SK-N-SH (cell line): ENCODE results near the gene RBM19. TPM values are rescaled to one million over a fixed set of nuclear protein-coding genes. Genes with fewer than 3 reads are reported as not detected.

Source experiments
- CTCF ChIA-PET: fragments of 300-600, 350-600 bp; formaldehyde crosslinking; extraction: SDS; loops from one replicate; lab custom pipeline; 2021; lab: Yijun Ruan, JAX
- POLR2A ChIA-PET: fragments of 350-600 bp; sonication (Branson Sonifier 250); formaldehyde crosslinking; extraction: SDS; loops from one replicate; lab custom pipeline; 2020; ENCODE audit warnings: antibody characterized with exemption, inconsistent platforms; lab: Yijun Ruan, JAX
- DNase-seq: peaks from one replicate; pipeline ENCODE4 v3.0.0; 2012
- H2AFZ ChIP-seq: fragments of 200-600 bp; sonication (generic); 2 replicates; pipeline ENCODE4 v1.8.1; 2016; ENCODE audit warnings: antibody characterized with exemption, mild to moderate bottlenecking, low read depth
- H3F3A ChIP-seq: fragments of 200-600 bp; sonication (generic); replicated peaks from 2 replicates; pipeline ENCODE3; 2016; ENCODE audit warnings: antibody characterized with exemption, mild to moderate bottlenecking; ENCODE audit not compliant: insufficient read depth
- H3K27ac ChIP-seq, 2 experiments: fragments of 200-500 bp in 1 of 2; fragments of 200-600 bp in 1 of 2; sonication (Bioruptor generic) in 1 of 2; sonication (generic), shearing (Covaris generic) in 1 of 2; 2 replicates each; pipeline versions ENCODE4 v1.5.1 to v1.6.1; 2014 to 2016; ENCODE audit warnings: low read depth in 2 of 2, inconsistent platforms in 1 of 2, low read length in 1 of 2, mild to moderate bottlenecking in 1 of 2, mixed read lengths in 1 of 2
- H3K27me3 ChIP-seq: fragments of 200-600 bp; sonication (generic), shearing (Covaris generic); 2 replicates; pipeline ENCODE4 v1.6.1; 2016; ENCODE audit warnings: mixed run types; ENCODE audit not compliant: insufficient read depth
- H3K36me3 ChIP-seq, 2 experiments: fragments of 200-500 bp in 1 of 2; fragments of 200-600 bp in 1 of 2; sonication (Bioruptor generic) in 1 of 2; sonication (generic) in 1 of 2; replicated peaks in 1 of 2; 2 replicates each; pipeline versions ENCODE3 to v1.5.1; 2014 to 2016; ENCODE audit warnings: low read length in 1 of 2, mild to moderate bottlenecking in 1 of 2; ENCODE audit not compliant: insufficient read depth in 2 of 2, control insufficient read depth in 1 of 2
- H3K4me1 ChIP-seq, 2 experiments: fragments of 200-500 bp in 1 of 2; fragments of 200-600 bp in 1 of 2; sonication (Bioruptor generic) in 1 of 2; sonication (generic), shearing (Covaris generic) in 1 of 2; 2 replicates each; pipeline versions ENCODE4 v1.5.1 to v1.6.1; 2014 to 2016; ENCODE audit warnings: low read depth in 1 of 2, low read length in 1 of 2, mixed run types in 1 of 2; ENCODE audit not compliant: insufficient read depth in 2 of 2, control insufficient read depth in 1 of 2
- H3K4me2 ChIP-seq: fragments of 200-600 bp; sonication (generic), shearing (Covaris generic); 2 replicates; pipeline ENCODE4 v1.6.1; 2017; ENCODE audit warnings: mixed run types
- H3K4me3 ChIP-seq, 2 experiments: fragments of 200-500 bp in 1 of 2; fragments of 200-600 bp in 1 of 2; sonication (Bioruptor generic) in 1 of 2; sonication (generic), shearing (Covaris generic) in 1 of 2; 2 replicates each; pipeline versions ENCODE4 v1.5.1 to v1.8.1; 2014 to 2016; ENCODE audit warnings: low read depth in 2 of 2, inconsistent platforms in 1 of 2, low read length in 1 of 2, mild to moderate bottlenecking in 1 of 2, mixed read lengths in 1 of 2, moderate library complexity in 1 of 2
- H3K79me2 ChIP-seq: fragments of 200-600 bp; sonication (generic); 2 replicates; pipeline ENCODE4 v1.8.1; 2017; ENCODE audit warnings: mild to moderate bottlenecking; ENCODE audit not compliant: insufficient read depth
- H3K9ac ChIP-seq: fragments of 200-600 bp; sonication (generic); 2 replicates; pipeline ENCODE4 v1.6.1; 2017; ENCODE audit warnings: mixed run types
- H3K9me2 ChIP-seq: fragments of 200-600 bp; sonication (generic); 2 replicates; pipeline ENCODE4 v1.6.1; 2017; ENCODE audit warnings: mixed run types
- H3K9me3 ChIP-seq: fragments of 200-600 bp; sonication (generic); 2 replicates; pipeline ENCODE4 v1.6.1; 2017; ENCODE audit warnings: mixed run types, mild to moderate bottlenecking, moderate library complexity
- H4K20me1 ChIP-seq: fragments of 200-600 bp; sonication (generic); 2 replicates; pipeline ENCODE4 v1.6.1; 2017; ENCODE audit warnings: mild to moderate bottlenecking, mixed run types; ENCODE audit not compliant: insufficient read depth
- CHD2 ChIP-seq: fragments of 150-350 bp; IDR thresholded peaks from 2 replicates; pipeline ENCODE4 v1.6.1; 2018; ENCODE audit warnings: low read length; ENCODE audit not compliant: partially characterized antibody
- CTCF ChIP-seq: fragments of 200-600 bp; sonication (generic); IDR thresholded peaks from 2 replicates; pipeline ENCODE4 v1.6.1; 2017; ENCODE audit warnings: antibody characterized with exemption, mild to moderate bottlenecking, moderate library complexity
- ELF1 ChIP-seq: IDR thresholded peaks from 2 replicates; pipeline ENCODE4 v1.4.0; 2012
- FOXM1 ChIP-seq: IDR thresholded peaks from 2 replicates; pipeline ENCODE4 v1.4.0; 2012; ENCODE audit warnings: low read depth, mild to moderate bottlenecking
- GABPA ChIP-seq: IDR thresholded peaks from 2 replicates; pipeline ENCODE4 v1.4.0; 2012; ENCODE audit warnings: low read depth, mild to moderate bottlenecking
- MEF2A ChIP-seq: IDR thresholded peaks from 2 replicates; pipeline ENCODE4 v1.4.0; 2012; ENCODE audit warnings: low read depth, borderline replicate concordance
- NFIC ChIP-seq: IDR thresholded peaks from 2 replicates; pipeline ENCODE4 v1.4.0; 2012; ENCODE audit warnings: borderline replicate concordance
- RAD21 ChIP-seq: IDR thresholded peaks from 2 replicates; pipeline ENCODE4 v1.6.1; 2012; ENCODE audit warnings: mild to moderate bottlenecking, low read length
- RCOR1 ChIP-seq: fragments of 150-350 bp; IDR thresholded peaks from 2 replicates; pipeline ENCODE4 v1.6.1; 2017; ENCODE audit warnings: antibody characterized with exemption, low read length
- RXRA ChIP-seq: IDR thresholded peaks from 2 replicates; pipeline ENCODE4 v1.4.0; 2012; ENCODE audit warnings: low read depth, mild to moderate bottlenecking, borderline replicate concordance
- SMC3 ChIP-seq: IDR thresholded peaks from 2 replicates; pipeline ENCODE4 v1.6.1; 2012; ENCODE audit warnings: low read depth, low read length, improper control_type of control experiment
- TAF1 ChIP-seq: IDR thresholded peaks from 2 replicates; pipeline ENCODE4 v1.6.1; 2012; ENCODE audit warnings: low read depth, mild to moderate bottlenecking, low read length, moderate library complexity, borderline replicate concordance
- TCF12 ChIP-seq: IDR thresholded peaks from 2 replicates; pipeline ENCODE4 v1.4.0; 2012
- TEAD4 ChIP-seq: IDR thresholded peaks from 2 replicates; pipeline ENCODE4 v1.4.0; 2012; ENCODE audit warnings: mild to moderate bottlenecking, borderline replicate concordance; ENCODE audit not compliant: insufficient read depth
- YY1 ChIP-seq: IDR thresholded peaks from 2 replicates; pipeline ENCODE4 v1.4.0; 2012; ENCODE audit warnings: low read depth, mild to moderate bottlenecking
- WGBS: methylation state at CpG from one replicate; pipeline ENCODE4 v1.1.6; 2017; ENCODE audit warnings: low lambda C conversion rate; 5-methylcytosine and 5-hydroxymethylcytosine counted together
- polyA plus RNA-seq, 3 experiments: library from polyadenylated mRNA; depleted of rRNA; stranded (reverse); fragments of >200 nt; gene quantifications; 2 replicates each; pipeline ENCODE4 v1.2.3, GENCODE V29; 2012
- TF ChIP-seq, protein P1 (sequence below): IDR thresholded peaks from 2 replicates; pipeline ENCODE4 v1.6.1; 2012; ENCODE audit warnings: mild to moderate bottlenecking, low read depth, low read length, moderate library complexity
- TF ChIP-seq, protein P2 (sequence below): fragments of 150-350 bp; IDR thresholded peaks from 2 replicates; pipeline ENCODE4 v1.6.1; 2017; ENCODE audit warnings: antibody characterized with exemption, low read length, low read depth, borderline replicate concordance
- TF ChIP-seq, protein P3 (sequence below): IDR thresholded peaks from 2 replicates; pipeline ENCODE4 v1.4.0; 2012; ENCODE audit warnings: low read depth
- TF ChIP-seq, protein P4 (sequence below): IDR thresholded peaks from 2 replicates; pipeline ENCODE4 v1.4.0; 2012; ENCODE audit warnings: low read depth, borderline replicate concordance

Gene RBM19
- polyA plus RNA-seq, 1 of the 3 experiments (the other 2 are of a cell fraction), result 16.6 TPM

DNA sequence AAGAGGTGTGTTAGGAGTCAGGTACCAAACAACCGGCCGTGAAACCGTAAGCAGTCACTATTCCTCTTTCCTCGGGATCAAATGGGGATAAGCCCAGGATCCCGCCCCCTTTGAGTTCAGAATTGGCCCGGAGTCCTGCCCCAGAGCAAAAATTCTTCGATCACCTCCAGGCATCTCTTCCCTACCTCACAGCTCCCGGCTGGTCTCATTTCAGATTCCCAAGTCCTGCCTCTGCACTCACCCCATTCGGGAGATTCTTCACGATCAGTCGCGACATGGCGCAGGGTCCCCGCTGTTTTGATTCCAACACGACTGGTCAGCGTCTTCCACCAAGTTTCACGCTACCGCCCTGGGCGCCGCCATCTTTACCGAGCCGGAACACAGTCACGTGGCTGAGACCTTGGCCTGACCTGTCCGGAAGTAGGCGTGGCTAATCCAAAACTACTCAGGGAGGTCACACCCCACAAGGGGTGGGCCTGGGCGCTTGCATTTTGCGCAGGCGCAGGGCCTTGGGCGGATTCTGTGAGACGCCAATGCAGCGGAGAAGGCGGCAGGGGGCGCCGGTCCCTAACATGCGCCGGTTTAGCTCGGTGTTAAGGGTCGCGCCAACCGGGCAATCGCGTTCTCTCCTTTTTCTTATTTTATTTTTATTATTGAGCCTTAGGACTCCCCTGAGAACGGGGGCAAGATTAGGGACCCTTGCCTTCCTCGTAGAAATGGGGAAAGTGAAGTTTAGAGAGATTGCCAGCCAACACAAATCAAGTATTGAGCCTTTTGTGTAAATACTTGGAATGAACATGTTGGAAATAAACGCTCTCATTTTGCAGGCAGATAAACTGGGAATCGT lies at the start of gene RBM19 (continued):
- TF ChIP-seq, protein P1, sequence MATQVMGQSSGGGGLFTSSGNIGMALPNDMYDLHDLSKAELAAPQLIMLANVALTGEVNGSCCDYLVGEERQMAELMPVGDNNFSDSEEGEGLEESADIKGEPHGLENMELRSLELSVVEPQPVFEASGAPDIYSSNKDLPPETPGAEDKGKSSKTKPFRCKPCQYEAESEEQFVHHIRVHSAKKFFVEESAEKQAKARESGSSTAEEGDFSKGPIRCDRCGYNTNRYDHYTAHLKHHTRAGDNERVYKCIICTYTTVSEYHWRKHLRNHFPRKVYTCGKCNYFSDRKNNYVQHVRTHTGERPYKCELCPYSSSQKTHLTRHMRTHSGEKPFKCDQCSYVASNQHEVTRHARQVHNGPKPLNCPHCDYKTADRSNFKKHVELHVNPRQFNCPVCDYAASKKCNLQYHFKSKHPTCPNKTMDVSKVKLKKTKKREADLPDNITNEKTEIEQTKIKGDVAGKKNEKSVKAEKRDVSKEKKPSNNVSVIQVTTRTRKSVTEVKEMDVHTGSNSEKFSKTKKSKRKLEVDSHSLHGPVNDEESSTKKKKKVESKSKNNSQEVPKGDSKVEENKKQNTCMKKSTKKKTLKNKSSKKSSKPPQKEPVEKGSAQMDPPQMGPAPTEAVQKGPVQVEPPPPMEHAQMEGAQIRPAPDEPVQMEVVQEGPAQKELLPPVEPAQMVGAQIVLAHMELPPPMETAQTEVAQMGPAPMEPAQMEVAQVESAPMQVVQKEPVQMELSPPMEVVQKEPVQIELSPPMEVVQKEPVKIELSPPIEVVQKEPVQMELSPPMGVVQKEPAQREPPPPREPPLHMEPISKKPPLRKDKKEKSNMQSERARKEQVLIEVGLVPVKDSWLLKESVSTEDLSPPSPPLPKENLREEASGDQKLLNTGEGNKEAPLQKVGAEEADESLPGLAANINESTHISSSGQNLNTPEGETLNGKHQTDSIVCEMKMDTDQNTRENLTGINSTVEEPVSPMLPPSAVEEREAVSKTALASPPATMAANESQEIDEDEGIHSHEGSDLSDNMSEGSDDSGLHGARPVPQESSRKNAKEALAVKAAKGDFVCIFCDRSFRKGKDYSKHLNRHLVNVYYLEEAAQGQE, result peak; percentile 53; the same call in 1 of the 2 replicates
- TF ChIP-seq RAD21 (peak; percentile 55), RCOR1 (no peak), GABPA (peak; percentile 68), SMC3 (peak; percentile 30; the same call in 1 of the 2 replicates), TAF1 (peak; percentile 86), TCF12 (no peak), CTCF (peak; percentile 93), MEF2A (no peak), RXRA (no peak), TEAD4 (no peak)
- TF ChIP-seq, protein P2, sequence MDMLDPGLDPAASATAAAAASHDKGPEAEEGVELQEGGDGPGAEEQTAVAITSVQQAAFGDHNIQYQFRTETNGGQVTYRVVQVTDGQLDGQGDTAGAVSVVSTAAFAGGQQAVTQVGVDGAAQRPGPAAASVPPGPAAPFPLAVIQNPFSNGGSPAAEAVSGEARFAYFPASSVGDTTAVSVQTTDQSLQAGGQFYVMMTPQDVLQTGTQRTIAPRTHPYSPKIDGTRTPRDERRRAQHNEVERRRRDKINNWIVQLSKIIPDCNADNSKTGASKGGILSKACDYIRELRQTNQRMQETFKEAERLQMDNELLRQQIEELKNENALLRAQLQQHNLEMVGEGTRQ, result peak; percentile 90
- TF ChIP-seq, protein P3, sequence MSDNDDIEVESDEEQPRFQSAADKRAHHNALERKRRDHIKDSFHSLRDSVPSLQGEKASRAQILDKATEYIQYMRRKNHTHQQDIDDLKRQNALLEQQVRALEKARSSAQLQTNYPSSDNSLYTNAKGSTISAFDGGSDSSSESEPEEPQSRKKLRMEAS, result peak; percentile 97

DNA sequence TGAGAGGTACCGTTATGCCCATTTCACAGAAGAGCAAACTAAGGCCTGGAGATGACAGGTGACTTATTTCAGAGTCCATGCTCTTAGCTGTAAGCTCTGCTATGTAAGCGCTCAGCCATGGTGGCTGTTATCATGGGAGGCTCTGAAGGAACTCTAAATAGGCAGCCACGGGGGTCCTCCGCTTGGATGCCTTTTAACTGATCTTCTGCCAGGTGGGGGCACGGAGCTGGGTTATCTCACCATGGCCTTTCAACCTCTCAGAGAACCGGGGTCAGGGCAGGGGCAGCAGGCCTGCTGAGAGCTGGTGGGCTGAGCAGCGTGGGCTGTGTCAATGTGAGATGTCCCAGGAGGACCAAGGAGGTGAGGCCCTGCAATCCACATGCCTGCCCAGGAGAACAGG lies 49.7 kb upstream of the RBM19 start:
- POLR2A ChIA-PET, result no interaction called here
- TF ChIP-seq FOXM1, result no peak
- no peak for TF ChIP-seq RXRA
- no peak for TF ChIP-seq SMC3
- TF ChIP-seq NFIC, result no peak
- TF ChIP-seq RAD21, result no peak
- TF ChIP-seq ELF1, result no peak
- TF ChIP-seq, protein P4, sequence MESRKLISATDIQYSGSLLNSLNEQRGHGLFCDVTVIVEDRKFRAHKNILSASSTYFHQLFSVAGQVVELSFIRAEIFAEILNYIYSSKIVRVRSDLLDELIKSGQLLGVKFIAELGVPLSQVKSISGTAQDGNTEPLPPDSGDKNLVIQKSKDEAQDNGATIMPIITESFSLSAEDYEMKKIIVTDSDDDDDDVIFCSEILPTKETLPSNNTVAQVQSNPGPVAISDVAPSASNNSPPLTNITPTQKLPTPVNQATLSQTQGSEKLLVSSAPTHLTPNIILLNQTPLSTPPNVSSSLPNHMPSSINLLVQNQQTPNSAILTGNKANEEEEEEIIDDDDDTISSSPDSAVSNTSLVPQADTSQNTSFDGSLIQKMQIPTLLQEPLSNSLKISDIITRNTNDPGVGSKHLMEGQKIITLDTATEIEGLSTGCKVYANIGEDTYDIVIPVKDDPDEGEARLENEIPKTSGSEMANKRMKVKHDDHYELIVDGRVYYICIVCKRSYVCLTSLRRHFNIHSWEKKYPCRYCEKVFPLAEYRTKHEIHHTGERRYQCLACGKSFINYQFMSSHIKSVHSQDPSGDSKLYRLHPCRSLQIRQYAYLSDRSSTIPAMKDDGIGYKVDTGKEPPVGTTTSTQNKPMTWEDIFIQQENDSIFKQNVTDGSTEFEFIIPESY, result no peak
- TF ChIP-seq YY1, result no peak
- TF ChIP-seq CHD2, result no peak
- TF ChIP-seq RCOR1, result no peak
- TF ChIP-seq, protein P2, result no peak

More for the DNA sequence above, 49.7 kb upstream of the RBM19 start:
- Histone ChIP-seq H2AFZ (no peak overlapping the region), H3F3A (no peaks in the 10 kb centered on the region), H3K4me3 (no peak overlapping the region), H3K4me1 (no peaks in the 10 kb centered on the region), H3K9me2 (no peaks in the 10 kb centered on the region), H3K9me3 (no peaks in the 10 kb centered on the region), H4K20me1 (no peaks in the 10 kb centered on the region), H3K79me2 (no peaks in the 10 kb centered on the region), H3K4me2 (no peak overlapping the region), H3K36me3 (no peaks in the 10 kb centered on the region), H3K9ac (no peak overlapping the region), H3K27me3 (no peaks in the 10 kb centered on the region; the same call in 1 of the 2 replicates), H3K27ac (no peak overlapping the region)
- WGBS, result 19% methylated on average over 3 of the region's 7 CpGs
- CTCF ChIA-PET, result interaction anchor here (1.0 to 2.6 kb wide), 3 partner anchors 34 to 493 kb away, joined by 3 to 9 read pairs (median 3); no protein-coding TSS in a partner anchor
- no peak for DNase-seq
